ENCODE measurements around the gene IFNA10.
"Not testable (repeated sequence)": the region's sequence is repeated elsewhere in the genome, so short reads cannot be mapped to it uniquely, and the experiment has no call there.

Gene IFNA10

GRCh38 chr9:21172156-21172555 lies 34.8 kb downstream of the IFNA10 start:
- H3K4me3 ChIP-seq (replicated peaks; ENCODE audit: low read depth, low read length), result no peak overlapping the region
- TF ChIP-seq CTCF (IDR thresholded peaks at IDR 0.05; ENCODE audit: low read depth, low read length, missing control alignments), result no peak
- no peak for DNase-seq (ENCODE audit: extremely low read depth, low read depth)

- DNase-seq (ENCODE audit: extremely low read depth, low read depth), result no peak
- H3K4me3 ChIP-seq (replicated peaks; ENCODE audit: low read depth, low read length), result no peak overlapping the region
- no peak for TF ChIP-seq CTCF (IDR thresholded peaks at IDR 0.05; ENCODE audit: low read depth, low read length, missing control alignments)
Measured at GRCh38 chr9:21171351-21171750, 35.6 kb downstream of the IFNA10 start.

- not testable (repeated sequence) for H3K4me3 ChIP-seq (replicated peaks; ENCODE audit: low read depth, low read length); DNase-seq (ENCODE audit: extremely low read depth, low read depth)
Measured at GRCh38 chr9:21166560-21166959, 40.4 kb downstream of the IFNA10 start, which contains the start of gene IFNA21. Gene IFNA21, minus strand, starts transcription at chr9:21166660. Its CDS starts 48 bp downstream, at chr9:21166612.

GRCh38 chr9:21165516-21165915 lies 41.4 kb downstream of the IFNA10 start:
- no peak overlapping the region for H3K4me3 ChIP-seq (replicated peaks; ENCODE audit: low read depth, low read length)
- no peak for TF ChIP-seq CTCF (IDR thresholded peaks at IDR 0.05; ENCODE audit: low read depth, low read length, missing control alignments)

GRCh38 chr9:21160178-21160577 lies 46.8 kb downstream of the IFNA10 start:
- DNase-seq (ENCODE audit: extremely low read depth, low read depth), result no peak
- no peak for TF ChIP-seq CTCF (IDR thresholded peaks at IDR 0.05; ENCODE audit: low read depth, low read length, missing control alignments)
- H3K4me3 ChIP-seq (replicated peaks; ENCODE audit: low read depth, low read length), result no peak overlapping the region

More at GRCh38 chr9:21165516-21165915, 41.4 kb downstream of the IFNA10 start:
- no peak for DNase-seq (ENCODE audit: extremely low read depth, low read depth)

All from HFF-Myc (cell line).